K562 (cell line): ENCODE data around the gene MAP4K5. TPM values are rescaled to one million over a fixed set of nuclear protein-coding genes. Genes with fewer than 3 reads are reported as not detected.

Experiments
- ATAC-seq: fragments of 200-7000 bp; cut with Tn5 transposase; 3 replicates; pipeline ENCODE4 v1.9.1; 2020; ENCODE audit warnings: moderate library complexity
- BruUV-seq: library from RNA; stranded (reverse); fragments of 400-500 nt; replicated peaks from 2 replicates; lab custom pipeline; 2021; lab: Mats Ljungman, UMichigan
- CTCF ChIA-PET: fragments of 300-600 bp; formaldehyde crosslinking; extraction: SDS; loops from one replicate; lab custom pipeline; 2021; ENCODE audit warnings: low intra/inter-chr PET ratio; lab: Yijun Ruan, JAX
- POLR2A ChIA-PET: fragments of 300-600, 350-650 bp; sonication (Branson Sonifier 250); formaldehyde crosslinking; extraction: SDS; loops from one replicate; lab custom pipeline; 2021; ENCODE audit warnings: antibody characterized with exemption, inconsistent platforms; lab: Yijun Ruan, JAX
- DNase-seq, 4 experiments: peaks; one replicate each; pipeline versions ENCODE4 v3.0.0 to v3.0.0-alpha.2; 2011 to 2018; ENCODE audit warnings: low spot score in 3 of 4, mixed read lengths in 3 of 4; ENCODE audit errors: extremely low read depth in 1 of 4
- FAIRE-seq: peaks from 2 replicates; lab custom pipeline; 2011; peaks lifted over from hg19 to GRCh38; lab: Jason Lieb, UNC
- H2AFZ ChIP-seq: 2 replicates; pipeline ENCODE4 v1.6.0; 2011; ENCODE audit warnings: low read depth, low read length, control low read depth, inconsistent platforms
- H3K27ac ChIP-seq: fragments of 200-600 bp; 3 replicates; pipeline ENCODE4 v1.8.0; 2011; ENCODE audit warnings: low read depth, mild to moderate bottlenecking, control low read depth, inconsistent platforms, low read length, moderate library complexity, mixed read lengths; ENCODE audit errors: extremely low read depth
- H3K27me3 ChIP-seq, 2 experiments: fragments of 300-600 bp in 1 of 2; 2 replicates in 1 of 2; 3 replicates in 1 of 2; pipeline versions ENCODE4 v1.6.0 to v1.8.0; 2011; ENCODE audit warnings: inconsistent platforms in 2 of 2, low read length in 2 of 2, mild to moderate bottlenecking in 1 of 2, mixed read lengths in 1 of 2, moderate library complexity in 1 of 2; ENCODE audit not compliant: control insufficient read depth in 2 of 2, insufficient read depth in 2 of 2
- H3K36me3 ChIP-seq: fragments of 300-600 bp; 3 replicates; pipeline ENCODE4 v1.8.0; 2011; ENCODE audit warnings: mild to moderate bottlenecking, low read length, inconsistent platforms; ENCODE audit not compliant: control insufficient read depth, insufficient read depth
- H3K4me1 ChIP-seq, 2 experiments: fragments of 200-600 bp in 1 of 2; replicated peaks in 1 of 2; 2 replicates in 1 of 2; 3 replicates in 1 of 2; pipeline versions ENCODE4 v1.5.1 to v1.8.0; 2011; ENCODE audit warnings: inconsistent platforms in 2 of 2, low read length in 2 of 2, mild to moderate bottlenecking in 1 of 2, mixed read lengths in 1 of 2, moderate library complexity in 1 of 2; ENCODE audit not compliant: control insufficient read depth in 2 of 2, insufficient read depth in 2 of 2
- H3K4me2 ChIP-seq: 2 replicates; pipeline ENCODE4 v1.6.1; 2011; ENCODE audit warnings: low read length, control low read depth, inconsistent platforms, mixed read lengths; ENCODE audit not compliant: insufficient read depth
- H3K4me3 ChIP-seq: fragments of 200-600 bp; sonication (generic), shearing (Covaris generic); 2 replicates; pipeline ENCODE4 v1.5.1; 2016; ENCODE audit warnings: control low read depth, inconsistent platforms
- H3K79me2 ChIP-seq: fragments of 200-600 bp; 3 replicates; pipeline ENCODE4 v1.8.0; 2011; ENCODE audit warnings: low read length, inconsistent platforms; ENCODE audit not compliant: control insufficient read depth, insufficient read depth
- H3K9ac ChIP-seq, 2 experiments: 2 replicates each; pipeline versions ENCODE4 v1.6.0 to v1.6.1; 2011; ENCODE audit warnings: low read depth in 2 of 2, low read length in 2 of 2, control low read depth in 1 of 2, inconsistent platforms in 1 of 2, mild to moderate bottlenecking in 1 of 2, mixed read lengths in 1 of 2; ENCODE audit not compliant: insufficient read depth in 1 of 2
- H3K9me1 ChIP-seq: one replicate; pipeline ENCODE4 v1.6.0; 2011; ENCODE audit warnings: inconsistent platforms, mild to moderate bottlenecking, low read length, moderate library complexity; ENCODE audit not compliant: control insufficient read depth, insufficient read depth
- H3K9me3 ChIP-seq: replicated peaks from 2 replicates; pipeline ENCODE4 v1.5.1; 2011; ENCODE audit warnings: low read depth, low read length, inconsistent platforms; ENCODE audit not compliant: control insufficient read depth, insufficient read depth
- H4K20me1 ChIP-seq: replicated peaks from 2 replicates; pipeline ENCODE4 v1.6.1; 2011; ENCODE audit warnings: low read length, inconsistent platforms, mixed read lengths; ENCODE audit not compliant: control insufficient read depth, insufficient read depth
- AFF4 ChIP-seq: sonication (generic); formaldehyde crosslinking; IDR thresholded peaks from 2 replicates; pipeline ENCODE4 v1.8.0; 2023; ENCODE audit warnings: mild to moderate bottlenecking, missing genetic modification reagents
- BRD4 ChIP-seq: fragments of 200-600 bp; sonication (generic); IDR thresholded peaks from 2 replicates; pipeline ENCODE4 v1.6.1; 2017; ENCODE audit warnings: inconsistent platforms
- DEAF1 ChIP-seq: fragments of 450-650 bp; formaldehyde crosslinking; IDR thresholded peaks from 2 replicates; pipeline ENCODE4 v1.4.0; 2020; ENCODE audit warnings: mild to moderate bottlenecking, moderate library complexity
- POLR2AphosphoS5 ChIP-seq: IDR thresholded peaks from 2 replicates; pipeline ENCODE4 v1.6.1; 2011; ENCODE audit warnings: mild to moderate bottlenecking, low read depth, low read length, moderate library complexity; ENCODE audit not compliant: control insufficient read depth, insufficient read depth
- PPARD ChIP-seq: fragments of 250-450 bp; sonication (Bioruptor Pico); IDR thresholded peaks from 2 replicates; pipeline ENCODE4 v1.8.0; 2022; ENCODE audit warnings: inconsistent platforms, mild to moderate bottlenecking, moderate library complexity
- ZNF232 ChIP-seq: sonication (generic); formaldehyde crosslinking; IDR thresholded peaks from 2 replicates; pipeline ENCODE4 v1.8.0; 2022; ENCODE audit warnings: mild to moderate bottlenecking, missing genetic modification reagents
- ZNF764 ChIP-seq: fragments of 250-450 bp; sonication (Bioruptor Pico); IDR thresholded peaks from 2 replicates; pipeline ENCODE4 v1.4.0; 2020; ENCODE audit warnings: low read depth, mild to moderate bottlenecking, moderate library complexity
- WGBS: fragments of 100-300 bp; shearing (Covaris generic); methylation state at CpG from one replicate; pipeline ENCODE4 v1.1.6; 2016; ENCODE audit warnings: low coverage, mixed read lengths; ENCODE audit not compliant: insufficient coverage; ENCODE audit errors: missing lambda C conversion rate; 5-methylcytosine and 5-hydroxymethylcytosine counted together
- in situ Hi-C: fragments of 300-500 bp; cut with MboI; formaldehyde crosslinking; loops from 4 replicates; pipeline ENCODE4 v1.15.0; 2018; ENCODE audit warnings: inconsistent platforms, mixed read lengths
- intact Hi-C: fragments of 100-400 bp; cut with micrococcal nuclease; formaldehyde crosslinking; loops from 2 replicates; pipeline ENCODE4 v1.14.2; 2022
- polyA plus RNA-seq, 8 experiments: library from polyadenylated mRNA; depleted of rRNA in 4 of 8; stranded (reverse) in 5 of 8; unstranded in 3 of 8; fragments of >200 nt; fragmentation: Nextera tagmentation in 2 of 8; fragmentation: Illumina TruSeq in 1 of 8; extraction: Ambion mirVana in 2 of 8; extraction: Trizol in 1 of 8; gene quantifications; 2 replicates each; pipeline versions ENCODE4 v1.2.1 to v1.2.3, GENCODE V29; 2011 to 2014; ENCODE audit warnings: inconsistent platforms in 1 of 8, missing spikeins in 1 of 8
- total RNA-seq, 7 experiments: library from RNA; depleted of rRNA in 6 of 7; stranded (reverse); fragments of >200 nt in 6 of 7; fragmentation: Illumina TruSeq in 2 of 7; extraction: Trizol in 2 of 7; gene quantifications; 2 replicates each; pipeline versions ENCODE4 v1.2.1 to v1.2.3, GENCODE V29; 2011 to 2021; ENCODE audit warnings: low replicate concordance in 1 of 7

MAP4K5 gene
- total and polyA plus RNA-seq, 9 of the 15 experiments (the other 6 are each of a cell fraction or from before 2014, with no cell fraction given), result 5.9 to 29.4 (median 18.0) TPM

- H3K79me2 ChIP-seq, result no peaks in the 10 kb centered on the region
- H2AFZ ChIP-seq, result no peak overlapping the region
- FAIRE-seq, result no peak
- no peak for TF ChIP-seq ZNF232 (CRISPR knock-in tag)
- no peak for TF ChIP-seq DEAF1 (CRISPR knock-in tag)
- TF ChIP-seq ZNF764 (CRISPR knock-in tag), result no peak
- no peak for TF ChIP-seq POLR2AphosphoS5
- TF ChIP-seq BRD4, result no peak
- TF ChIP-seq PPARD, result no peak
- no peak for TF ChIP-seq AFF4
- H3K4me3 ChIP-seq, result no peak overlapping the region
- ATAC-seq, result no peak
- H3K27me3 ChIP-seq, result no peaks in the 10 kb centered on the region
- H3K27ac ChIP-seq, result no peak overlapping the region
- no peak overlapping the region for H3K9ac ChIP-seq
- DNase-seq, result no peak
- in situ Hi-C loops (no loop called here), intact Hi-C loops (no loop called here)
- H4K20me1 ChIP-seq, result 0 out of 2 replicates have a peak, but pooled peaks cover 3% of the 10 kb centered on the region
- no TSS peak for BruUV-seq
- H3K36me3 ChIP-seq, result peaks cover 10% of the 10 kb centered on the region; the same call in 1 of the 3 replicates
- no peaks in the 10 kb centered on the region for H3K9me3 ChIP-seq
- no peak overlapping the region for H3K4me2 ChIP-seq
- H3K9me1 ChIP-seq, result no peaks in the 10 kb centered on the region
- POLR2A ChIA-PET, result no interaction called here
- 36% methylated on average over 2 of the region's 2 CpGs for WGBS
- no peaks in the 10 kb centered on the region for H3K4me1 ChIP-seq
- CTCF ChIA-PET, result no interaction called here
These were observed 152.8 kb downstream of the MAP4K5 start for GRCh38 chr14:50379563-50379962.
